Endodermal cell (in vitro differentiated cells): Measurements from ENCODE around the gene SEPSECS. TPM values are rescaled to one million over a fixed set of nuclear protein-coding genes. Genes with fewer than 3 reads are reported as not detected.

Experiments used
- DNase-seq: peaks from one replicate; pipeline ENCODE4 v3.0.0-alpha.2; 2017
- H3K27ac ChIP-seq: 2 replicates; pipeline ENCODE4 v1.5.1; 2013; ENCODE audit warnings: mild to moderate bottlenecking, low read depth, low read length, moderate library complexity
- H3K27me3 ChIP-seq: 2 replicates; pipeline ENCODE4 v1.6.1; 2013; ENCODE audit warnings: mild to moderate bottlenecking, low read length, moderate library complexity; ENCODE audit not compliant: insufficient read depth, control insufficient read depth, poor library complexity, severe bottlenecking
- H3K36me3 ChIP-seq: 2 replicates; pipeline ENCODE4 v1.7.0; 2013; ENCODE audit warnings: mild to moderate bottlenecking, low read length, moderate library complexity; ENCODE audit not compliant: control insufficient read depth, insufficient read depth
- H3K4me1 ChIP-seq: one replicate; pipeline ENCODE4 v1.7.0; 2013; ENCODE audit warnings: low read length; ENCODE audit not compliant: control insufficient read depth, insufficient read depth
- H3K4me3 ChIP-seq: 2 replicates; pipeline ENCODE4 v1.5.1; 2013; ENCODE audit warnings: mild to moderate bottlenecking, low read length, moderate library complexity
- H3K9ac ChIP-seq: 2 replicates; pipeline ENCODE4 v1.6.1; 2013; ENCODE audit warnings: mild to moderate bottlenecking, low read length, moderate library complexity; ENCODE audit not compliant: poor library complexity, severe bottlenecking; ENCODE audit errors: extremely low read depth
- H3K9me3 ChIP-seq: 2 replicates; pipeline ENCODE4 v1.6.1; 2013; ENCODE audit warnings: mild to moderate bottlenecking, low read length, moderate library complexity; ENCODE audit not compliant: control insufficient read depth
- H3K27ac Mint-ChIP-seq: 2 replicates; pipeline ENCODE4 v1.8.0; 2020; ENCODE audit warnings: mixed read lengths
- H3K27me3 Mint-ChIP-seq: 2 replicates; pipeline ENCODE4 v1.8.0; 2021; ENCODE audit warnings: mild to moderate bottlenecking, mixed read lengths; ENCODE audit not compliant: insufficient read depth
- H3K36me3 Mint-ChIP-seq: 2 replicates; pipeline ENCODE4 v1.8.0; 2020; ENCODE audit warnings: low read depth, mixed read lengths
- H3K4me1 Mint-ChIP-seq: 2 replicates; pipeline ENCODE4 v1.8.0; 2020; ENCODE audit warnings: mixed read lengths
- H3K4me3 Mint-ChIP-seq: 2 replicates; pipeline ENCODE4 v1.8.0; 2020; ENCODE audit warnings: mild to moderate bottlenecking, moderate library complexity, mixed read lengths
- H3K9me3 Mint-ChIP-seq: 2 replicates; pipeline ENCODE4 v1.8.0; 2020; ENCODE audit warnings: mild to moderate bottlenecking, mixed read lengths
- WGBS, 2 experiments: methylation state at CpG; one replicate each; pipeline versions ENCODE4 v1.1.5 to v1.1.7; 2013; ENCODE audit warnings: missing lambda C conversion rate in 2 of 2, mixed read lengths in 1 of 2; ENCODE audit not compliant: insufficient coverage in 1 of 2, insufficient read length in 1 of 2; 5-methylcytosine and 5-hydroxymethylcytosine counted together
- total RNA-seq, 2 donors: library from RNA; stranded (reverse); fragmentation: NEBNext Ultra II Directional in 1 of 2; extraction: Animal tissue kit (Norgen Biotek cat#: 25700) in 1 of 2; gene quantifications; 2 replicates in 1 of 2; 3 replicates in 1 of 2; pipeline ENCODE4 v1.2.1, GENCODE V29; 2021
- TF ChIP-seq, protein P1 (sequence below): fragments of 200-600 bp; sonication (generic); conservative IDR thresholded peaks from 2 replicates; pipeline ENCODE4 v1.5.0; 2021; ENCODE audit warnings: antibody characterized with exemption, mild to moderate bottlenecking

SEPSECS gene
- total RNA-seq, 2 donors from 2014 or later = 5.9 to 12.6 TPM

DNA sequence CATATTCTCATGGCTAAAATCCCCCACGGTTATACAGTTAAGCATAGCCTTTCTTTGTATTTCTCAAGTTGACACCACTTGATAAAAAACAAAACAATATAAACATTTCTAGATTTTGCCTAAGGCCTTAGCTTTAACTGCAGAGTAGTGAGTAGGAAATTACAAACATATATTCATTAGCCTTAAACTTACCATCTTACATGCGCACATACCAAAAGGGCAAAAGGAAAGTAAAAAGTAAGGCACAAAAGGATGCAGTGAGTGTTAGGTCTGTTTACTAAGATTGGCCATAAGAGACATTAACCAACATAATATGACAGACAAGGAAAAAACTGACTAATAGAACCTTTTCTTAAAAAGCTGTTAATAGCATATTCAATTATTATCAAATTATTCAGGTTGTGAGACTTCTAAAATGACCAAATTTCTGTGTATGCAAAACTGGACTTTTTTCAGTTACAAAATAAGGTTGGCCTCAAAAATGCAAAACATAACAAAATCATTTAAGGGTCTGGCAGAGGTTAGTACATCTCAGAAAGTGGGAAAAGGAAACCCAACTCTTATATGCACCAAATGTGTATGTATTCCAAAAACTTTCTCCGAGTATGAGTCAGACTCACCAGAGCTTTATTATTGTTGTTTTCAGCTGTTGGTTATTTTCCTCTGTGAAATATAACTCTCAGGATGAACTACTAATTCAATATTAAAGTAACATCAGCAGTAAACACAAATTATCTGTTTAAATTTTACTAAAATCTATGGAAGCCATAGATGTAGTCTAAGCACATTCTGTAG, 39.9 kb downstream of the SEPSECS start:
- H3K9me3 Mint-ChIP-seq = no peaks in the 10 kb centered on the region
- peaks cover 2% of the 10 kb centered on the region for H3K36me3 Mint-ChIP-seq
- Histone ChIP-seq H3K27me3 (no peaks in the 10 kb centered on the region), H3K36me3 (no peaks in the 10 kb centered on the region), H3K4me1 (no peaks in the 10 kb centered on the region), H3K4me3 (no peak overlapping the region), H3K9ac (no peak overlapping the region), H3K9me3 (no peaks in the 10 kb centered on the region), H3K27ac (no peak overlapping the region)
- no peak for DNase-seq
- 87% methylated on average over 2 of the region's 3 CpGs; no CpG with 5 or more reads in 1 of the 2 experiments for WGBS, 2 experiments
- TF ChIP-seq, protein P1, sequence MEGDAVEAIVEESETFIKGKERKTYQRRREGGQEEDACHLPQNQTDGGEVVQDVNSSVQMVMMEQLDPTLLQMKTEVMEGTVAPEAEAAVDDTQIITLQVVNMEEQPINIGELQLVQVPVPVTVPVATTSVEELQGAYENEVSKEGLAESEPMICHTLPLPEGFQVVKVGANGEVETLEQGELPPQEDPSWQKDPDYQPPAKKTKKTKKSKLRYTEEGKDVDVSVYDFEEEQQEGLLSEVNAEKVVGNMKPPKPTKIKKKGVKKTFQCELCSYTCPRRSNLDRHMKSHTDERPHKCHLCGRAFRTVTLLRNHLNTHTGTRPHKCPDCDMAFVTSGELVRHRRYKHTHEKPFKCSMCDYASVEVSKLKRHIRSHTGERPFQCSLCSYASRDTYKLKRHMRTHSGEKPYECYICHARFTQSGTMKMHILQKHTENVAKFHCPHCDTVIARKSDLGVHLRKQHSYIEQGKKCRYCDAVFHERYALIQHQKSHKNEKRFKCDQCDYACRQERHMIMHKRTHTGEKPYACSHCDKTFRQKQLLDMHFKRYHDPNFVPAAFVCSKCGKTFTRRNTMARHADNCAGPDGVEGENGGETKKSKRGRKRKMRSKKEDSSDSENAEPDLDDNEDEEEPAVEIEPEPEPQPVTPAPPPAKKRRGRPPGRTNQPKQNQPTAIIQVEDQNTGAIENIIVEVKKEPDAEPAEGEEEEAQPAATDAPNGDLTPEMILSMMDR = no peak
- peaks cover 3% of the 10 kb centered on the region for H3K27me3 Mint-ChIP-seq
- no peaks in the 10 kb centered on the region for H3K4me1 Mint-ChIP-seq
- no peak overlapping the region for H3K4me3 Mint-ChIP-seq
- no peak overlapping the region for H3K27ac Mint-ChIP-seq

DNA sequence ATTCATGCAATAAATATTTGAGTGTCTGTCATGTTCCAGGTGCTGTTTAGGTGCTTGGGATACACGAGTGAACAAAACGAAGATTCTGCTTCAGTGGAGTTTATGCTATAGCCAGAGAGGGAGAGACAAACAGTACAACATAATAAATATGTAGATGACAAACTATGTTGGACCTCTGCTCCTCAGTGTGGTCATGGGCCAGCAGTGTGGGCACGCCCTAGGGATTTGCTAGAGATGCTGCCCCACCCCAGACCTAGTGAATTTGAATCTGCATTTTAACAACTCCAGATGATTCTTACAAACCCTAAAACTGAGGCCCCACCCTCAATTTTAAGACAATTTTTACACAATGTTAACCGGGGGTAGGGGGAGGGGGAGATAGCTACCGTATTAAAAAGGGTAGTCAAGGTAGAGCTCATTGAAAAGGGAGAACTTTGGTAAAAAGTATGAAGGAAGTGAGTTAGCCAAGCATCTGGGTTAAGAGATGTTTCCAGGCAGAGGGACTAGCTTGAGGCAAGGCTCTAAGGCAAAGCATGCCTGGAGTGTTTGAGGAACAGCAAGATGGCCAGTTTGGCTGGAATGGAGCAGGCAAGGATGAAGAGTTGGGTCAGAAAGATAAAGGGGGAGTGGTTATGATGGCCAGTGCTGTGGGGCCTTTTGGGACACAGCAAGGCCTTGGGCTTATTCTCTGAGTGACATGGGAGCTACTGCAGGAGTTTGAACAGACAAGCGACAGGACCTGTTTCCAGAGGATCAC, 42.4 kb downstream of the SEPSECS start:
- no peaks in the 10 kb centered on the region for H3K36me3 Mint-ChIP-seq
- no peaks in the 10 kb centered on the region for H3K9me3 ChIP-seq
- WGBS, 2 experiments = 95 to 97% methylated on average over 4 to 6 of the region's 6 CpGs
- H3K27me3 Mint-ChIP-seq = peaks cover 18% of the 10 kb centered on the region
- TF ChIP-seq, protein P1 = no peak
- no peak overlapping the region for H3K9ac ChIP-seq
- no peak overlapping the region for H3K4me3 Mint-ChIP-seq
- H3K27ac Mint-ChIP-seq = no peak overlapping the region
- H3K9me3 Mint-ChIP-seq = no peaks in the 10 kb centered on the region
- no peak overlapping the region for H3K27ac ChIP-seq
- H3K4me1 ChIP-seq = peaks cover 1% of the 10 kb centered on the region
- peaks cover 9% of the 10 kb centered on the region for H3K4me1 Mint-ChIP-seq
- no peaks in the 10 kb centered on the region for H3K27me3 ChIP-seq
- DNase-seq = no peak
- H3K36me3 ChIP-seq = no peaks in the 10 kb centered on the region
- H3K4me3 ChIP-seq = no peak overlapping the region

DNA sequence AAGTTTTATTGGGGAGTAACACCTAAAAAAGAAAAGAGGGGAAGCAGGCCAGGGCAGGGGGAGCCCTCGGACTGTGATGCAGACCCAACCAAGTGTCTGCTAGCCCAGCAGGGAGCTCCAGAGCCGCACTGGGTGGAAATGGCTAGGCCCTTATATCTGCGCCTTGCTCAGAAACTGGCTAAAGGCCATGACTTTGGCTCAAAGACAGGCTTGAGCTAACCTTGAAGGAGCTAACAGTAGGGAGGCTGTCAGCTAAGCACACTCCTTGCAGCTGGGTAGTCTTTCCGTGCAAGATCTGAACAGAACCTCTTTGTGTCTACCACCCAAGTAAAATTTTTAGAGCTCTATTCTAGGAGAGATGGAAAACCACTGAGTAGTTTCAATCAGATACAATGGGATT, 43.0 kb downstream of the SEPSECS start:
- H3K27ac ChIP-seq = no peak overlapping the region

More for the DNA sequence above, 43.0 kb downstream of the SEPSECS start:
- H3K4me1 ChIP-seq = peaks cover 7% of the 10 kb centered on the region
- H3K4me1 Mint-ChIP-seq = peaks cover 14% of the 10 kb centered on the region
- no peaks in the 10 kb centered on the region for H3K9me3 ChIP-seq
- H3K36me3 ChIP-seq = no peaks in the 10 kb centered on the region
- 89 to 97% methylated on average over 3 to 4 of the region's 4 CpGs for WGBS, 2 experiments
- H3K27me3 Mint-ChIP-seq = peaks cover 22% of the 10 kb centered on the region
- no peaks in the 10 kb centered on the region for H3K36me3 Mint-ChIP-seq
- TF ChIP-seq, protein P1 = no peak
- H3K9me3 Mint-ChIP-seq = no peaks in the 10 kb centered on the region
- H3K27me3 ChIP-seq = no peaks in the 10 kb centered on the region
- H3K4me3 Mint-ChIP-seq = no peak overlapping the region
- no peak overlapping the region for H3K27ac Mint-ChIP-seq
- no peak overlapping the region for H3K4me3 ChIP-seq
- no peak overlapping the region for H3K9ac ChIP-seq
- DNase-seq = no peak
